GM18498 (cell line): ENCODE results near the gene BAIAP2.

ENCODE experiments used
- ATAC-seq: cut with Tn5 transposase; IDR thresholded peaks from one replicate; pipeline ENCODE4 v1.9.1; 2021; ENCODE audit warnings: mild to moderate bottlenecking, moderate library complexity; ENCODE audit not compliant: unreplicated experiment

BAIAP2 gene

GRCh38 chr17:81036197-81036941, 1.4 kb downstream of the BAIAP2 start:
- no peak for ATAC-seq

GRCh38 chr17:81037026-81037797, 2.3 kb downstream of the BAIAP2 start:
- no peak for ATAC-seq

- ATAC-seq = no peak
Observed at GRCh38 chr17:81037798-81038733, 3.1 kb downstream of the BAIAP2 start.

GRCh38 chr17:81039096-81039495, 4.1 kb downstream of the BAIAP2 start:
- ATAC-seq = no peak

- no peak for ATAC-seq
Observed at GRCh38 chr17:81039854-81040758, 5.2 kb downstream of the BAIAP2 start.

- ATAC-seq = no peak
Observed at GRCh38 chr17:81040791-81041337, 5.9 kb downstream of the BAIAP2 start.

- no peak for ATAC-seq
Observed at GRCh38 chr17:81042606-81043005, 7.7 kb downstream of the BAIAP2 start.

GRCh38 chr17:81043319-81043724, 8.4 kb downstream of the BAIAP2 start:
- no peak for ATAC-seq

GRCh38 chr17:81043725-81044427, 8.9 kb downstream of the BAIAP2 start:
- no peak for ATAC-seq

- ATAC-seq = no peak
Observed at GRCh38 chr17:81044428-81044763, 9.4 kb downstream of the BAIAP2 start.

- ATAC-seq = no peak
Observed at GRCh38 chr17:81044764-81045589, 10.0 kb downstream of the BAIAP2 start.

GRCh38 chr17:81045590-81046095, 10.7 kb downstream of the BAIAP2 start:
- no peak for ATAC-seq

GRCh38 chr17:81046132-81046769, 11.3 kb downstream of the BAIAP2 start:
- no peak for ATAC-seq

- no peak for ATAC-seq
Observed at GRCh38 chr17:81046770-81047359, 11.9 kb downstream of the BAIAP2 start.

- ATAC-seq = no peak
Observed at GRCh38 chr17:81048827-81049371, 13.9 kb downstream of the BAIAP2 start.

- ATAC-seq = no peak
Observed at GRCh38 chr17:81049372-81049911, 14.5 kb downstream of the BAIAP2 start.
